ENCODE measurements around the gene PAGE4. TPM values are rescaled to one million over a fixed set of nuclear protein-coding genes. Genes with fewer than 3 reads are reported as not detected.

PAGE4 gene
- total and polyA plus RNA-seq, 2 of the 13 experiments (the other 11 are each of a cell fraction or from before 2014, with no cell fraction given) = 1.1 TPM; not detected in 1

DNA sequence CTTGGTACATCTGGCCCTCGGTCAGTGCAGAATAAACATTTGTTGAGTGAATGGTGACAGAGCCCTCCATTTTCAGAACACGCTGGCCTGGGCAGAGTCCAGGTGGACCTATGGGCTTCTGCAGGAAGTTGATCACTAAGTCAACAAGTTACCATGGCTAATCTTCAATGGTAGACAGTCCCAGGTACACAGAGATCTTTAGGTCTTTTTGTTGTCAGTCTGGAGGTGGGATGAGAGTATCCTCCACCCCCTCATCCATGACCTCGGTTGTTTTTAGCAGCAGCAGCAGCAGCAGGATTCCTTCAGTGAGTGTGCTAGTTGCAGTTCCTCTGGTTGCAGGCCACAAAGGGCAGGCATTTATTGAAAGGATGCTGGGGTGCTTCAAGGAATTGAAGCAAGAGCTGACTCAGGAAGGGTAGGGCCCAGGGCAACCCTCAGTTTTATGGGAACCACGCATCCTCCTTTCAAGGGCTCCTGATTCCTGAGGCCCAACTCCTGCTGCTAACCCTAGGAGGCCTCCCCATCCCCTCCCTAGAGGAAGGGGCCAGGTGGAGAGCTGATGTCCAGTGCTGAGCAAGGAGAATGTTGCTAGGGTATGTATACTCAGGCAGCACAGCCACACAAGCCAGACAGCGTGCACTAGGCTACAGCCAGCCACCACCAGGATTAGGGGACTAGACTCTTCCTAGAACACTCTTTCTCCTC, 48.4 kb downstream of the PAGE4 start (continued):
- TF ChIP-seq SP5 (CRISPR knock-in tag; IDR thresholded peaks at IDR 0.05; ENCODE audit: borderline replicate concordance, low read depth) (peak; percentile 77), ARNT2 (CRISPR knock-in tag; IDR thresholded peaks at IDR 0.05; ENCODE audit: low read depth) (no peak), POLR2AphosphoS5 (IDR thresholded peaks at IDR 0.05; ENCODE audit: low read depth, low read length) (peak; percentile 82), KDM5A (IDR thresholded peaks at IDR 0.05; ENCODE audit: borderline replicate concordance, low read length) (no peak), ZBTB7A (CRISPR knock-in tag; IDR thresholded peaks at IDR 0.05) (0 out of 2 replicates have a peak, but pooled peaks have one; percentile 12), HNF4A (CRISPR knock-in tag; IDR thresholded peaks at IDR 0.05) (peak; percentile 89), ZNF24 (IDR thresholded peaks at IDR 0.05) (no peak), ZNF282 (IDR thresholded peaks at IDR 0.05; ENCODE audit: partially characterized antibody) (no peak), ELF3 (CRISPR knock-in tag; IDR thresholded peaks at IDR 0.05) (peak; percentile 76; the same call in 1 of the 2 replicates), ZNF746 (CRISPR knock-in tag; IDR thresholded peaks at IDR 0.05) (peak; percentile 75; the same call in 1 of the 2 replicates), ZNF350 (CRISPR knock-in tag; IDR thresholded peaks at IDR 0.05; ENCODE audit: borderline replicate concordance, low read depth) (peak; percentile 73; the same call in 1 of the 2 replicates), DMAP1 (CRISPR knock-in tag; IDR thresholded peaks at IDR 0.05) (peak; percentile 58; the same call in 1 of the 2 replicates), PHF21A (CRISPR knock-in tag; IDR thresholded peaks at IDR 0.05) (peak; percentile 73), ZNF619 (CRISPR knock-in tag; IDR thresholded peaks at IDR 0.05) (0 out of 2 replicates have a peak, but pooled peaks have one; percentile 41), SP4 (CRISPR knock-in tag; IDR thresholded peaks at IDR 0.05) (peak; percentile 45; the same call in 1 of the 2 replicates), ZNF484 (CRISPR knock-in tag; IDR thresholded peaks at IDR 0.05; ENCODE audit: borderline replicate concordance, low read depth) (no peak)
- TF ChIP-seq, protein P1, sequence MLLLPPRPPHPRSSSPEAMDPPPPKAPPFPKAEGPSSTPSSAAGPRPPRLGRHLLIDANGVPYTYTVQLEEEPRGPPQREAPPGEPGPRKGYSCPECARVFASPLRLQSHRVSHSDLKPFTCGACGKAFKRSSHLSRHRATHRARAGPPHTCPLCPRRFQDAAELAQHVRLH (CRISPR knock-in tag; IDR thresholded peaks at IDR 0.05; ENCODE audit: borderline replicate concordance, low read depth) = no peak
- TF ChIP-seq, protein P2, sequence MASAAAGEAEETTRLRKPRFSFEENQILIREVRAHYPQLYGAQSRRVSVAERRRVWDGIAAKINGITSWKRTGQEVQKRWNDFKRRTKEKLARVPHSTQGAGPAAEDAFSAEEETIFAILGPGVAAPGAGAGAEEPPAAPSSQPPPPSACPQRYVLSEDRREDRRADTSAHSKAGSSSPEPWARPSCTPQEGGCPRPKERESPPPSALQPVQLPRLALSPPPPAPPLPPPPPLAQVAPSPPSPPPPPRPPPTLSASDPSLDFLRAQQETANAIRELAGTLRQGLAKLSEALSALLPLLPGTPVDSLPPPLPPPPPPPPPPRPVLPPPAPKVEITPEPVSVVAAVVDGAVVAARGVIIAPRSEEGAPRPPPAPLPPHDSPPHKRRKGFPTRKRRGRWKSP (CRISPR knock-in tag; IDR thresholded peaks at IDR 0.05) = peak; percentile 67; the same call in 1 of the 2 replicates
- TF ChIP-seq, protein P3, sequence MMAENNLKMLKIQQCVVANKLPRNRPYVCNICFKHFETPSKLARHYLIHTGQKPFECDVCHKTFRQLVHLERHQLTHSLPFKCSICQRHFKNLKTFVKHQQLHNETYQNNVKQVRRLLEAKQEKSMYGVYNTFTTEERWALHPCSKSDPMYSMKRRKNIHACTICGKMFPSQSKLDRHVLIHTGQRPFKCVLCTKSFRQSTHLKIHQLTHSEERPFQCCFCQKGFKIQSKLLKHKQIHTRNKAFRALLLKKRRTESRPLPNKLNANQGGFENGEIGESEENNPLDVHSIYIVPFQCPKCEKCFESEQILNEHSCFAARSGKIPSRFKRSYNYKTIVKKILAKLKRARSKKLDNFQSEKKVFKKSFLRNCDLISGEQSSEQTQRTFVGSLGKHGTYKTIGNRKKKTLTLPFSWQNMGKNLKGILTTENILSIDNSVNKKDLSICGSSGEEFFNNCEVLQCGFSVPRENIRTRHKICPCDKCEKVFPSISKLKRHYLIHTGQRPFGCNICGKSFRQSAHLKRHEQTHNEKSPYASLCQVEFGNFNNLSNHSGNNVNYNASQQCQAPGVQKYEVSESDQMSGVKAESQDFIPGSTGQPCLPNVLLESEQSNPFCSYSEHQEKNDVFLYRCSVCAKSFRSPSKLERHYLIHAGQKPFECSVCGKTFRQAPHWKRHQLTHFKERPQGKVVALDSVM (CRISPR knock-in tag; IDR thresholded peaks at IDR 0.05) = no peak
- TF ChIP-seq, protein P4, sequence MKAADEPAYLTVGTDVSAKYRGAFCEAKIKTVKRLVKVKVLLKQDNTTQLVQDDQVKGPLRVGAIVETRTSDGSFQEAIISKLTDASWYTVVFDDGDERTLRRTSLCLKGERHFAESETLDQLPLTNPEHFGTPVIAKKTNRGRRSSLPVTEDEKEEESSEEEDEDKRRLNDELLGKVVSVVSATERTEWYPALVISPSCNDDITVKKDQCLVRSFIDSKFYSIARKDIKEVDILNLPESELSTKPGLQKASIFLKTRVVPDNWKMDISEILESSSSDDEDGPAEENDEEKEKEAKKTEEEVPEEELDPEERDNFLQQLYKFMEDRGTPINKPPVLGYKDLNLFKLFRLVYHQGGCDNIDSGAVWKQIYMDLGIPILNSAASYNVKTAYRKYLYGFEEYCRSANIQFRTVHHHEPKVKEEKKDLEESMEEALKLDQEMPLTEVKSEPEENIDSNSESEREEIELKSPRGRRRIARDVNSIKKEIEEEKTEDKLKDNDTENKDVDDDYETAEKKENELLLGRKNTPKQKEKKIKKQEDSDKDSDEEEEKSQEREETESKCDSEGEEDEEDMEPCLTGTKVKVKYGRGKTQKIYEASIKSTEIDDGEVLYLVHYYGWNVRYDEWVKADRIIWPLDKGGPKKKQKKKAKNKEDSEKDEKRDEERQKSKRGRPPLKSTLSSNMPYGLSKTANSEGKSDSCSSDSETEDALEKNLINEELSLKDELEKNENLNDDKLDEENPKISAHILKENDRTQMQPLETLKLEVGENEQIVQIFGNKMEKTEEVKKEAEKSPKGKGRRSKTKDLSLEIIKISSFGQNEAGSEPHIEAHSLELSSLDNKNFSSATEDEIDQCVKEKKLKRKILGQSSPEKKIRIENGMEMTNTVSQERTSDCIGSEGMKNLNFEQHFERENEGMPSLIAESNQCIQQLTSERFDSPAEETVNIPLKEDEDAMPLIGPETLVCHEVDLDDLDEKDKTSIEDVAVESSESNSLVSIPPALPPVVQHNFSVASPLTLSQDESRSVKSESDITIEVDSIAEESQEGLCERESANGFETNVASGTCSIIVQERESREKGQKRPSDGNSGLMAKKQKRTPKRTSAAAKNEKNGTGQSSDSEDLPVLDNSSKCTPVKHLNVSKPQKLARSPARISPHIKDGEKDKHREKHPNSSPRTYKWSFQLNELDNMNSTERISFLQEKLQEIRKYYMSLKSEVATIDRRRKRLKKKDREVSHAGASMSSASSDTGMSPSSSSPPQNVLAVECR (CRISPR knock-in tag; IDR thresholded peaks at IDR 0.05; ENCODE audit: borderline replicate concordance) = peak; percentile 44; the same call in 1 of the 2 replicates
- TF ChIP-seq, protein P5, sequence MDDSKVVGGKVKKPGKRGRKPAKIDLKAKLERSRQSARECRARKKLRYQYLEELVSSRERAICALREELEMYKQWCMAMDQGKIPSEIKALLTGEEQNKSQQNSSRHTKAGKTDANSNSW (CRISPR knock-in tag; IDR thresholded peaks at IDR 0.05; ENCODE audit: borderline replicate concordance) = no peak
- TF ChIP-seq, protein P6, sequence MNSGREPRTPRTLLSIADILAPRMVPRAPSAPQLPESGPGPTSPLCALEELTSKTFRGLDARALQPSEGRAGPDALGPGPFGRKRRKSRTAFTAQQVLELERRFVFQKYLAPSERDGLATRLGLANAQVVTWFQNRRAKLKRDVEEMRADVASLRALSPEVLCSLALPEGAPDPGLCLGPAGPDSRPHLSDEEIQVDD (CRISPR knock-in tag; IDR thresholded peaks at IDR 0.05; ENCODE audit: borderline replicate concordance) = no peak
